ENCODE measurements around the gene CFTR.

GRCh38 chr7:117592011-117592635 is 112.3 kb downstream of the CFTR start:
- no peak for TF ChIP-seq CTCF (IDR thresholded peaks at IDR 0.05)
- no peak for TF ChIP-seq POLR2A (IDR thresholded peaks at IDR 0.05; ENCODE audit: low read depth)
- TF ChIP-seq EP300 (IDR thresholded peaks at IDR 0.05) = no peak

Measured in esophagus muscularis mucosa (tissue), 4 donors.